Lower leg skin (tissue), 4 donors: ENCODE results near the gene HOXB1. TPM values are rescaled to one million over a fixed set of nuclear protein-coding genes. Genes with fewer than 3 reads are reported as not detected.
A peak's percentile ranks its signal among the peaks of the same experiment; 100 is the strongest.

Experiments
- DNase-seq, 2 donors: peaks; one replicate each; pipeline ENCODE4 v3.0.0-alpha.2; 2019; ENCODE audit warnings: low spot score in 2 of 2
- H3K4me3 ChIP-seq: fragments of 200-600 bp; sonication (generic); 2 replicates; pipeline ENCODE4 v1.5.1; 2017; ENCODE audit warnings: mild to moderate bottlenecking, low read depth; ENCODE audit not compliant: poor library complexity, severe bottlenecking
- POLR2A ChIP-seq, 2 donors: fragments of 450-650 bp; IDR thresholded peaks; one replicate each; pipeline ENCODE4 v1.6.1; 2016 to 2017; ENCODE audit warnings: antibody characterized with exemption in 2 of 2, mild to moderate bottlenecking in 1 of 2, moderate library complexity in 1 of 2
- WGBS, 2 donors: methylation state at CpG; one replicate each; pipeline ENCODE4 v1.1.5; 2018; 5-methylcytosine and 5-hydroxymethylcytosine counted together
- intact Hi-C: fragments of 100-400 bp; cut with DNase I; formaldehyde crosslinking; loops from one replicate; pipeline ENCODE4 v1.15.0; 2023; ENCODE audit warnings: low total_unique reads
- total RNA-seq, 4 donors: library from RNA; depleted of rRNA; stranded (reverse); fragments of >200 nt; gene quantifications; one replicate each; pipeline ENCODE4 v1.1.0, GENCODE V29; 2016
- TF ChIP-seq, protein P1 (sequence below), 3 donors: fragments of 450-650 bp; IDR thresholded peaks; one replicate each; pipeline ENCODE4 v1.5.1; 2016; ENCODE audit warnings: antibody characterized with exemption in 3 of 3, mild to moderate bottlenecking in 3 of 3, moderate library complexity in 2 of 3

The HOXB1 gene
- total RNA-seq, 4 donors from 2014 or later: 0.19 to 0.52 TPM; not detected in 2

DNA sequence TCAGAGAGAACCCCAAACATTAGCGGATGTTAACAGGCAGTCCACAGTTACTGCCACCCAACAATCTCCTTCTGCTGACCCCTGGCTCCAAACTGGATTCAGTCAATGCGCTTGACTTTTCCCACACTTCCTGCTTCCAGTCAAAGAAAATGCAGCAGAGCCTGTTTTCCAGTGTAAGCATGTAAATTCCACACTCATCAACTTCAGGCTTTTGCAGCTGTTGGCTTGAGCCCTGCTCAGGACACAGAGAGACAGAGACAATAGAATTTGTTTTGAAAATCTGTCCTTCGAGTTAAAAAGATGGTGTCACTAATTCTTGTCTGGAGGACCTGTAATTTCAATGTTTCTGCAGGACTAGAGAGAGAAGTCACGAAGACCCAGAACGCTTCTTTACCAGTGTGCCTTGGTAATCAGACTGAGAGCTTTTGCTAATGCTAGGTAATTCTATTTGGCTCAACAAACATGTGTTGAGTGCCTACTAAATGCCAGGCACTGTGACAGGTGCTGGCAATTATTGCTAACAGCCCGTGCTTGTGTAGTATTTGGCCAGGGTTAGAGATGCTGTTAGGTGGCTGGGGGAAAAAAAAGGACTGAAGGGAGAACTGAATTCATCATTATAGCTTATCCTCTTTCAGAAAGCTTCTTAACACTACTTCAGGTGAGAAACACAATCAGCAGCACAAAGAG lies 32.5 kb downstream of the HOXB1 start:
- no peak for TF ChIP-seq POLR2A (IDR thresholded peaks at IDR 0.05)
- TF ChIP-seq, protein P1, sequence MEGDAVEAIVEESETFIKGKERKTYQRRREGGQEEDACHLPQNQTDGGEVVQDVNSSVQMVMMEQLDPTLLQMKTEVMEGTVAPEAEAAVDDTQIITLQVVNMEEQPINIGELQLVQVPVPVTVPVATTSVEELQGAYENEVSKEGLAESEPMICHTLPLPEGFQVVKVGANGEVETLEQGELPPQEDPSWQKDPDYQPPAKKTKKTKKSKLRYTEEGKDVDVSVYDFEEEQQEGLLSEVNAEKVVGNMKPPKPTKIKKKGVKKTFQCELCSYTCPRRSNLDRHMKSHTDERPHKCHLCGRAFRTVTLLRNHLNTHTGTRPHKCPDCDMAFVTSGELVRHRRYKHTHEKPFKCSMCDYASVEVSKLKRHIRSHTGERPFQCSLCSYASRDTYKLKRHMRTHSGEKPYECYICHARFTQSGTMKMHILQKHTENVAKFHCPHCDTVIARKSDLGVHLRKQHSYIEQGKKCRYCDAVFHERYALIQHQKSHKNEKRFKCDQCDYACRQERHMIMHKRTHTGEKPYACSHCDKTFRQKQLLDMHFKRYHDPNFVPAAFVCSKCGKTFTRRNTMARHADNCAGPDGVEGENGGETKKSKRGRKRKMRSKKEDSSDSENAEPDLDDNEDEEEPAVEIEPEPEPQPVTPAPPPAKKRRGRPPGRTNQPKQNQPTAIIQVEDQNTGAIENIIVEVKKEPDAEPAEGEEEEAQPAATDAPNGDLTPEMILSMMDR (IDR thresholded peaks at IDR 0.05): no peak
- no peak for DNase-seq
- 80 to 82% methylated on average over 6 of the region's 6 CpGs for WGBS, 2 donors
- intact Hi-C loops: no loop called here
- H3K4me3 ChIP-seq: no peak overlapping the region

DNA sequence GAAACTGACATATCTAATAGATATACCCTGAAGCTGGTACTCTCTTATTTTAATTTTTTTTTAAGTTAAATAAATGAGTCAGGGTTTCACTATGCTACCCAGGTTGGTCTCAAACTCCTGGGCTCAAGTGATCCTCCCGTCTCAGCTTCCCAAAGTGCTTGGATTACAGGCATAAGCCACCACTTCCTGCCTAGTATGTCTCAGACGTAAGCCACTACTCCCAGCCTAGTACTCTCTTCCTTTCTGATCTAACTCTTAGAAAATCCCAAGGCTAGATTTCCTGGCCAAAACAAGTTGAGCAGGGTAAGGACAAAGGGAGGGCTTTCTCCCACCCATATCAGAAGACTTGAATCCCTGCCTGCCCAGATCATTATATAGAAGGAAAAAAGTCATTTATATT lies 33.7 kb downstream of the HOXB1 start:
- TF ChIP-seq, protein P1 (IDR thresholded peaks at IDR 0.05): no peak
- no peak for TF ChIP-seq POLR2A (IDR thresholded peaks at IDR 0.05)
- WGBS, 2 donors: 66 to 67% methylated on average over 2 of the region's 2 CpGs
- no peak for DNase-seq
- H3K4me3 ChIP-seq: no peak overlapping the region
- intact Hi-C loops: no loop called here

DNA sequence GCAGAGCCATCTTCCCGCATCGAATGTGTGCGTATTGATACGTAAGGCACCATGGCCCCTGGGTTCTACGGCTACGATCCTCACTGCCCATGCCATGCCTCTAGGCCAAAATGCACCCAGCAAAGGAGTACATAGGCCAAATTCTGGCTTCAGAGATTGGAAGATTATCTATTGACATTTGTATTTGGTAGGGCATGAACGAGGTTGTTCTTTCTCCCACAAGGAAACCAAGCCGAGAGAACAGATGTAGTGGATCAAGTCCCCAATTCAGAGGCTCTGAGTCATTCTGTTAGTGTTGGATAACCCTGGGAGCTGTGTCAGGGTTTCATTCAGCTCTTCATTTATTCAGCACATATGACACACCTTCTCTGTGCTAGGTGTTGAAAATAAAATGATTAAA lies 36.5 kb downstream of the HOXB1 start:
- TF ChIP-seq, protein P1 (IDR thresholded peaks at IDR 0.05): no peak
- TF ChIP-seq POLR2A (IDR thresholded peaks at IDR 0.05): no peak
- no peak overlapping the region for H3K4me3 ChIP-seq
- WGBS, 2 donors: 85 to 86% methylated on average over 8 of the region's 8 CpGs
- no peak for DNase-seq
- intact Hi-C loops: loop anchor here (5.0 kb wide), 1 partner anchor 98 kb away; the partner anchor contains the start of genes HOXB3 and HOXB5

DNA sequence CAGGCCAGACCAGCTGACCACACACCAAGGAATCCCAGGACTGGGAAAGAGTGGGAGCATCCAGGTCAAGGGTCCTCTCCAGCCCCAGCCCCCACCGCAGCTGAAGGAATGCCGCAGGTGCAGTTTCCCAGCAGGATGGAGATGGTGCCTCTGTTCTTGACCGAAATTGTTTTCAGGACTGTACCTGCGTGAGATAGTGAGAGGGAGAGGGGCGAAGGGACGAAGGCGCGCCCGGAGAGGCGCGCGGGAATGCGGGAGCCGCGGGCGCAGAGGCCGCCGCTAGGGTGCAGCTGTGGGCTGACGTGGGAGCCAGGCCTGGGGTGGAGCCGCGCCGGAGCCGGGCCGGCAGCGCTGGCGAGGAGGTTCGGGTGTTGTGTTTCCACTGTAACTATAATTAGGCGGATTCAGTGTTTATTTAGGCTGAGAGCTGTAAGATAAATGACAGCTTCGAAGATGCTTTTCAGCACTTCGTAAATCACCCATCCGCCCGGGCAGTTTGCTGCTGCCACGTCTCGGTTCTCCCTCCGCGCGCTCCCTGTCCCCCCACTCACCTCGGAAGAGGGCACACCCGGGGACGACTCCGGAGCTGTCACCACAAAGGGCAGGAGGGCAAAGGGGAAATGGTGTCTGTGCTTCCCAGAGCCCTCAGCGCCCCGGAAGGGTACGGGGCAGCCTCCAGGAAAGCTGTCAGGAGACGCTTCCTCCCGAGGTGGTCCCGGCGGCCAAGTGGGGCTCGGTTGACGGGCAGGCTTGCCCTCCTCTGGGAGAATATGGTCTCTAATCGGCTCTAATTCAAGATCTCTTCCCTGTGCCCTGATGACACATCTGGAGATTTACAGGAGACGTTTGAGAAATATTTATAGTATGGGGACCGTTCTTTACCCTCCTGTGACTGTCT lies 38.2 kb downstream of the HOXB1 start:
- TF ChIP-seq, protein P1 (IDR thresholded peaks at IDR 0.05): peak in 1 of 3 donors; percentile 27
- TF ChIP-seq POLR2A (IDR thresholded peaks at IDR 0.05): no peak
- no peak overlapping the region for H3K4me3 ChIP-seq
- intact Hi-C loops: loop anchor here (5.0 kb wide), 1 partner anchor 100 kb away; the partner anchor contains the start of genes HOXB3 and HOXB5
- peak; percentile 48 to 94 for DNase-seq
- 9 to 12% methylated on average over 50 to 53 of the region's 53 CpGs for WGBS, 2 donors

DNA sequence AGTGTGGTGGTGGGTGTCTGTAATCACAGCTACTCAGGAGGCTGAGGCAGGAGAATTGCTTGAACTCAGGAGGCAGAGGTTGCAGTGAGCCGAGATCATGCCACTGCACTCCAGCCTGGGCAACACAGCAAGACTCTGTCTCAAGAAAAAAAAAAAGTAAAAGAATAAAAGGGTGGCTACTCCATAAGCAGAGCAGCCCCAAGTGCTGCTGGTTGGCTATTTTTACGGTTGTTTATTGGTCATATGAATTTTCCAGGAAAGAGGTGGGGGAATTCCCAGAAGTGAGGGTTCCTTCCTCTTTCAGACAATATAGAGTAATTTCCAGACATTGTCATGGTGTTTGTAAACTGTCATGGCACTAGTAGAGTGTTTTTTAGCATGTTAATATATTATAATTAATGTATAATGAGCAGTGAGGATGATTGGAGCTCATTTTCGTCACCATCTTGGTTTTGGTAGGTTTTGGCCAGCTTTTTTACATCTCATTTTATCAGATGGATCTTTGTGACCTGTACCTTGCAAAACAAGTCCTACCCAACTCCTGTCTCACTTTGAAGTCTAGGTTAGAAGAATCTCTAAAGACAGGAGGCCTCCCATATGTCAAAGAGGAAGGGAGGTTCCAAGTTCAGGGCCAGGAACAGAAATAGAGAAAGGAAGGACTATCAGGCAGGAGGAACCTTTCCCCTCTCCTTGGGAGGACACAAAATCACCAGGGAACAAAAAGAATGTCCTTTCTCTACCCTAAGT lies 39.1 kb downstream of the HOXB1 start:
- WGBS, 2 donors: 76 to 78% methylated on average over 3 of the region's 3 CpGs
- no peak for TF ChIP-seq POLR2A (IDR thresholded peaks at IDR 0.05)
- TF ChIP-seq, protein P1 (IDR thresholded peaks at IDR 0.05): no peak
- intact Hi-C loops: loop anchor here (5.0 kb wide), 1 partner anchor 101 kb away; the partner anchor contains the start of genes HOXB3 and HOXB5

More for the DNA sequence above, 39.1 kb downstream of the HOXB1 start:
- DNase-seq: no peak
- no peak overlapping the region for H3K4me3 ChIP-seq
